CD4-positive, alpha-beta T cell (primary cell): ENCODE data around the gene AGPAT4. TPM values are rescaled to one million over a fixed set of nuclear protein-coding genes. Genes with fewer than 3 reads are reported as not detected.

Experiments used
- ATAC-seq: fragments of 200-7000 bp; cut with Tn5 transposase; one replicate; pipeline ENCODE4 v1.10.0; 2022; ENCODE audit warnings: mild to moderate bottlenecking; ENCODE audit not compliant: poor library complexity
- CTCF ChIA-PET: fragments of 350-600 bp; sonication (Branson Sonifier 250); formaldehyde crosslinking; loops from one replicate; lab custom pipeline; 2021; ENCODE audit warnings: antibody characterized with exemption, inconsistent platforms; lab: Charles Lee
- POLR2A ChIA-PET: fragments of 350-600 bp; sonication (Branson Sonifier 250); formaldehyde crosslinking; loops from one replicate; lab custom pipeline; 2021; ENCODE audit warnings: antibody characterized with exemption, inconsistent platforms; lab: Charles Lee
- DNase-seq, 14 experiments: peaks; one replicate each; pipeline ENCODE4 v3.0.0-alpha.2; 2013 to 2020; ENCODE audit warnings: mixed read lengths in 2 of 14
- H3K27ac ChIP-seq, 2 donors: one replicate each; pipeline versions ENCODE4 v1.5.1 to v1.7.0; 2013; ENCODE audit warnings: low read length in 2 of 2, low read depth in 1 of 2, mild to moderate bottlenecking in 1 of 2
- H3K27me3 ChIP-seq, 2 experiments: 1 replicate in 1 of 2; 2 replicates in 1 of 2; pipeline versions ENCODE4 v1.6.1 to v1.7.0; 2013; ENCODE audit warnings: low read length in 2 of 2, control low read depth in 1 of 2, mild to moderate bottlenecking in 1 of 2, moderate library complexity in 1 of 2; ENCODE audit not compliant: insufficient read depth in 2 of 2, control insufficient read depth in 1 of 2
- H3K36me3 ChIP-seq: one replicate; pipeline ENCODE4 v1.6.1; 2013; ENCODE audit warnings: low read length, control low read depth; ENCODE audit not compliant: insufficient read depth
- H3K4me1 ChIP-seq: one replicate; pipeline ENCODE4 v1.6.1; 2013; ENCODE audit warnings: low read length, control low read depth; ENCODE audit not compliant: insufficient read depth
- H3K4me3 ChIP-seq: one replicate; pipeline ENCODE4 v1.5.1; 2013; ENCODE audit warnings: mild to moderate bottlenecking, low read length, moderate library complexity
- H3K9me3 ChIP-seq, 2 experiments: 1 replicate in 1 of 2; 2 replicates in 1 of 2; pipeline versions ENCODE4 v1.6.1 to v1.7.0; 2013; ENCODE audit warnings: low read length in 2 of 2, mild to moderate bottlenecking in 2 of 2, control low read depth in 1 of 2, moderate library complexity in 1 of 2; ENCODE audit not compliant: control insufficient read depth in 1 of 2, insufficient read depth in 1 of 2
- H3K27ac Mint-ChIP-seq: one replicate; pipeline ENCODE4 v1.8.0; 2020; ENCODE audit warnings: mixed read lengths
- H3K27me3 Mint-ChIP-seq: one replicate; pipeline ENCODE4 v1.8.0; 2021; ENCODE audit warnings: mixed read lengths
- H3K36me3 Mint-ChIP-seq: one replicate; pipeline ENCODE4 v1.8.0; 2021; ENCODE audit warnings: low read depth, mixed read lengths
- H3K4me1 Mint-ChIP-seq: one replicate; pipeline ENCODE4 v1.8.0; 2021; ENCODE audit warnings: low read depth, mixed read lengths
- H3K4me3 Mint-ChIP-seq: one replicate; pipeline ENCODE4 v1.8.0; 2020; ENCODE audit warnings: mild to moderate bottlenecking, mixed read lengths
- H3K9me3 Mint-ChIP-seq: one replicate; pipeline ENCODE4 v1.8.0; 2020; ENCODE audit warnings: mixed read lengths
- CTCF ChIP-seq: fragments of 200-600 bp; IDR thresholded peaks from one replicate; pipeline ENCODE4 v1.8.0; 2022; ENCODE audit warnings: antibody characterized with exemption, mild to moderate bottlenecking
- intact Hi-C, 2 experiments: fragments of 100-400 bp; cut with DNase I in 1 of 2; cut with micrococcal nuclease in 1 of 2; formaldehyde crosslinking; loops; one replicate each; pipeline versions ENCODE4 v1.15.1 to v1.9.0; 2023 to 2025; cut with DNase I, micrococcal nuclease
- total RNA-seq, 174 experiments: library from RNA in 2 of 174; stranded (reverse) in 2 of 174; gene quantifications; one replicate each; pipeline ENCODE4 v1.2.3 and lab custom pipeline; 2021 to 2026

Gene AGPAT4
- total RNA-seq, 2 experiments from 2014 or later: 2.8 to 4.8 TPM

- no peaks in the 10 kb centered on the region for H3K9me3 ChIP-seq
- no peaks in the 10 kb centered on the region for H3K27me3 Mint-ChIP-seq
- peaks cover 87% of the 10 kb centered on the region for H3K36me3 ChIP-seq
- no peaks in the 10 kb centered on the region for H3K27me3 ChIP-seq
- peaks cover 33% of the 10 kb centered on the region for H3K4me1 Mint-ChIP-seq
- H3K4me1 ChIP-seq: peaks cover 13% of the 10 kb centered on the region
- ATAC-seq (no peak), DNase-seq (no peak)
- no peak overlapping the region for H3K4me3 ChIP-seq
- H3K27ac ChIP-seq: no peak overlapping the region
- intact Hi-C loops: loop anchor here in 1 of 2 experiments (5.0 kb wide), 1 partner anchor 263 kb away; no protein-coding TSS in a partner anchor
- H3K4me3 Mint-ChIP-seq: no peak overlapping the region
- ChIA-PET CTCF (interaction anchor here (0.5 to 1.6 kb wide), 2 partner anchors 28 to 261 kb away, joined by 4 to 7 read pairs; no protein-coding TSS in a partner anchor), POLR2A (no interaction called here)
- no peaks in the 10 kb centered on the region for H3K9me3 Mint-ChIP-seq
- TF ChIP-seq CTCF: no peak
- H3K27ac Mint-ChIP-seq: peak overlapping the region; percentile 91
- H3K36me3 Mint-ChIP-seq: peaks cover 98% of the 10 kb centered on the region
These were observed 164.5 kb downstream of the AGPAT4 start for GRCh38 chr6:161109366-161109765.

- Mint-ChIP-seq H3K4me3 (no peak overlapping the region), H3K27me3 (no peaks in the 10 kb centered on the region), H3K27ac (peak overlapping the region; percentile 91), H3K4me1 (peaks cover 33% of the 10 kb centered on the region), H3K36me3 (peaks cover 96% of the 10 kb centered on the region), H3K9me3 (no peaks in the 10 kb centered on the region)
- Histone ChIP-seq H3K27me3 (no peaks in the 10 kb centered on the region), H3K4me3 (no peak overlapping the region), H3K36me3 (peaks cover 87% of the 10 kb centered on the region), H3K27ac (no peak overlapping the region), H3K9me3 (no peaks in the 10 kb centered on the region), H3K4me1 (peaks cover 13% of the 10 kb centered on the region)
- intact Hi-C loops: loop anchor here in 1 of 2 experiments (5.0 kb wide), 1 partner anchor 263 kb away; no protein-coding TSS in a partner anchor
- ChIA-PET POLR2A (no interaction called here), CTCF (interaction anchor here (1.6 kb wide), 1 partner anchor 262 kb away, joined by 7 read pairs; no protein-coding TSS in a partner anchor)
- no peak for ATAC-seq
- TF ChIP-seq CTCF: no peak
- peak in 2 of 14 experiments; percentile 25 to 35 for DNase-seq
These were observed 164.9 kb downstream of the AGPAT4 start for GRCh38 chr6:161108916-161109315.

DNA sequence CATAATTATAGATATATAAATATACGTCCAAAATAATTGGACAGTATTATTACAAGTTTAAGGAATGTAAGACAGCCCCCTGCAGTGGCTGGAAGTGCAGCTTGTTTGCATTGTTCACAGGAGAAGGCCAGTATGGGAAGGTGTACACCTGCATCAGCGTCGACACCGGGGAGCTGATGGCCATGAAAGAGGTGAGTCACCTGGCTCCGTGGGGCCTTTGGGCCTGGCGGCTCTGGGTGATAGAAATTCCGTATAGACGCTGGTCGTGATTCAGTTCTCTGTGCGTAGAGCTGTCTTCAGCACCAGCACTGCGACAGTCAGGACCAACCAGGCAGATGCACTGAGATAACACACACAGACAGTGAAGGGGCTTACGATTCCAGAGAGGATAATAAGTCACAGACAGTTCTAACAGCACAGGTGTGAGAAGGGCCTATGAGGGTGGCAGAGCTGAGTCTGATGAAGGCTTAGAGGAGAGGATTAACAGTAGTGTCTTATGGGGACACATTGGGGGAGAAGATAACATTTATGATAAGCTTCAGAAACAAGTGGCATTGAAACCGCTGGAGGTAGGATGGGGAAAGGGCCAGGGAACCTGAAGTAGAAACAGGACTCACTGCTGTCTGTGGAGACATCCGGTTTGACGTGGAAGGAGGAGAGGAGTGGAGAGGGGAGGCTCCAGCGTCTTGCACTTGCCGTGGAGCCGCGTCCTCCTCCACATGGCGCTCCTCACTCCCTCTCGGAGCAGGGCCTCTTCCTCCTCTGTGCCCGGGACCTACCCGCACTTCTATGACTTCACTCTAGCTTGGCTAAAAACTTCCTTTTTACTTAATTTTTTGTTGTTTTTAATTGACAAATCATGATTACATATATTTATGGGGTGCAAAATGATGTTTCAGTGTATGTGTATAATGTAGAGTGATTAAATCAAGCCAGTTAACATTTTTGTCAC is 165.8 kb downstream of the AGPAT4 start:
- DNase-seq: no peak
- CTCF ChIA-PET: interaction anchor here (1.6 kb wide), 1 partner anchor 263 kb away, joined by 7 read pairs; no protein-coding TSS in a partner anchor
- Histone ChIP-seq H3K4me1 (peaks cover 13% of the 10 kb centered on the region), H3K9me3 (no peaks in the 10 kb centered on the region), H3K4me3 (no peak overlapping the region), H3K27ac (no peak overlapping the region), H3K27me3 (no peaks in the 10 kb centered on the region), H3K36me3 (peaks cover 88% of the 10 kb centered on the region)
- peaks cover 98% of the 10 kb centered on the region for H3K36me3 Mint-ChIP-seq
- H3K4me1 Mint-ChIP-seq: peaks cover 30% of the 10 kb centered on the region
- TF ChIP-seq CTCF: no peak
- H3K9me3 Mint-ChIP-seq: no peaks in the 10 kb centered on the region
- peak overlapping the region; percentile 91 for H3K27ac Mint-ChIP-seq
- POLR2A ChIA-PET: no interaction called here
- intact Hi-C loops: loop anchor here in 1 of 2 experiments (5.0 kb wide), 1 partner anchor 264 kb away; no protein-coding TSS in a partner anchor
- no peak for ATAC-seq
- no peak overlapping the region for H3K4me3 Mint-ChIP-seq
- no peaks in the 10 kb centered on the region for H3K27me3 Mint-ChIP-seq
